ENCODE data around the gene RAX2.
"Not testable (repeated sequence)": the region's sequence is repeated elsewhere in the genome, so short reads cannot be mapped to it uniquely, and the experiment has no call there.

Gene RAX2

GRCh38 chr19:3771906-3772455, at the start of gene RAX2:
RAX2 (minus strand) TSS chr19:3772228; CDS start chr19:3771742, 486 bp downstream.
- H3K27ac ChIP-seq: no peak within 1 kb of the TSS
- no peak for TF ChIP-seq CTCF (conservative IDR thresholded peaks at IDR 0.05)
- TF ChIP-seq ZFX (IDR thresholded peaks at IDR 0.05): no peak

- TF ChIP-seq CTCF (conservative IDR thresholded peaks at IDR 0.05) (no peak), ZFX (IDR thresholded peaks at IDR 0.05) (no peak)
- no peak overlapping the region for H3K27ac ChIP-seq
Observed at GRCh38 chr19:3821156-3821555, 49.1 kb upstream of the RAX2 start.

GRCh38 chr19:3819989-3820388, 48.0 kb upstream of the RAX2 start:
- no peak for TF ChIP-seq CTCF (conservative IDR thresholded peaks at IDR 0.05)
- no peak for TF ChIP-seq ZFX (IDR thresholded peaks at IDR 0.05)
- no peak overlapping the region for H3K27ac ChIP-seq

GRCh38 chr19:3818918-3819317, 46.9 kb upstream of the RAX2 start:
- H3K27ac ChIP-seq: no peak overlapping the region
- TF ChIP-seq CTCF (conservative IDR thresholded peaks at IDR 0.05) (no peak), ZFX (IDR thresholded peaks at IDR 0.05) (no peak)

- TF ChIP-seq CTCF (conservative IDR thresholded peaks at IDR 0.05): no peak
- no peak for TF ChIP-seq ZFX (IDR thresholded peaks at IDR 0.05)
Observed at GRCh38 chr19:3818466-3818865, 46.4 kb upstream of the RAX2 start.

GRCh38 chr19:3817761-3818160, 45.7 kb upstream of the RAX2 start:
- no peak overlapping the region for H3K27ac ChIP-seq
- TF ChIP-seq CTCF (conservative IDR thresholded peaks at IDR 0.05) (no peak), ZFX (IDR thresholded peaks at IDR 0.05) (no peak)

More at GRCh38 chr19:3818466-3818865, 46.4 kb upstream of the RAX2 start:
- H3K27ac ChIP-seq: no peak overlapping the region

GRCh38 chr19:3816566-3817218, 44.7 kb upstream of the RAX2 start:
- H3K27ac ChIP-seq: no peak overlapping the region
- TF ChIP-seq ZFX (IDR thresholded peaks at IDR 0.05) (no peak), CTCF (conservative IDR thresholded peaks at IDR 0.05) (no peak)

GRCh38 chr19:3816148-3816547, 44.1 kb upstream of the RAX2 start:
- H3K27ac ChIP-seq: not testable (repeated sequence)
